HL-60 (cell line): ENCODE data around the gene MPND.

Source experiments
- POLR2AphosphoS5 ChIP-seq: IDR thresholded peaks from 2 replicates; pipeline ENCODE4 v1.6.1; 2012; ENCODE audit warnings: low read depth
- TF ChIP-seq, protein P1 (sequence below): IDR thresholded peaks from one replicate; pipeline ENCODE4 v1.5.1; 2011; ENCODE audit warnings: low read length, control low read depth, inconsistent platforms; ENCODE audit not compliant: insufficient read depth

DNA sequence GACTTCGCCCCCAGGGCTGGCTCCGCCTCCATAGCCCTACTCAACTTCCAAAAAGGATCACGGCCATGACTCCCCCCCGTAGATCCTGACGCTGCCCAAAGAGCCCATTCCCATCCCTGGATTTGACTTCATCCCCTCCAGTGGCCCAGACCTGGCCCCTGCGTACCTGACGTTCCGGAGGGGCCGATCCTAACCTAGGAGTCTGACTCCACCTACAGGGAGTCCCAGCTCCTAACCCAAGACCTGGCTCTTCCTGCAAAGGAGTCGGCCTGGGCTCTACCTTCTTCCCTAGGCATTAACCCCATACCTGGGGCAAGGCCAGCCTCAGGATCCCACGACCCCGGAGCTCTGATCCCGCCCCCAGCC, 15.5 kb upstream of the MPND start:
- TF ChIP-seq, protein P1, sequence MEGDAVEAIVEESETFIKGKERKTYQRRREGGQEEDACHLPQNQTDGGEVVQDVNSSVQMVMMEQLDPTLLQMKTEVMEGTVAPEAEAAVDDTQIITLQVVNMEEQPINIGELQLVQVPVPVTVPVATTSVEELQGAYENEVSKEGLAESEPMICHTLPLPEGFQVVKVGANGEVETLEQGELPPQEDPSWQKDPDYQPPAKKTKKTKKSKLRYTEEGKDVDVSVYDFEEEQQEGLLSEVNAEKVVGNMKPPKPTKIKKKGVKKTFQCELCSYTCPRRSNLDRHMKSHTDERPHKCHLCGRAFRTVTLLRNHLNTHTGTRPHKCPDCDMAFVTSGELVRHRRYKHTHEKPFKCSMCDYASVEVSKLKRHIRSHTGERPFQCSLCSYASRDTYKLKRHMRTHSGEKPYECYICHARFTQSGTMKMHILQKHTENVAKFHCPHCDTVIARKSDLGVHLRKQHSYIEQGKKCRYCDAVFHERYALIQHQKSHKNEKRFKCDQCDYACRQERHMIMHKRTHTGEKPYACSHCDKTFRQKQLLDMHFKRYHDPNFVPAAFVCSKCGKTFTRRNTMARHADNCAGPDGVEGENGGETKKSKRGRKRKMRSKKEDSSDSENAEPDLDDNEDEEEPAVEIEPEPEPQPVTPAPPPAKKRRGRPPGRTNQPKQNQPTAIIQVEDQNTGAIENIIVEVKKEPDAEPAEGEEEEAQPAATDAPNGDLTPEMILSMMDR = no peak
- TF ChIP-seq POLR2AphosphoS5 = no peak
